HepG2 (cell line): Measurements from ENCODE around the gene MBLAC2. TPM values are rescaled to one million over a fixed set of nuclear protein-coding genes. Genes with fewer than 3 reads are reported as not detected.

Experiments used
- AGO1 ChIP-seq: fragments of 200-400 bp; formaldehyde crosslinking; IDR thresholded peaks from 2 replicates; pipeline ENCODE4 v1.6.1; 2017; ENCODE audit warnings: mild to moderate bottlenecking, low read depth, low read length, moderate library complexity; ENCODE audit not compliant: poor library complexity, severe bottlenecking
- BRD4 ChIP-seq: sonication (generic); formaldehyde crosslinking; IDR thresholded peaks from 2 replicates; pipeline ENCODE4 v1.4.0; 2020; ENCODE audit warnings: missing genetic modification reagents
- FIP1L1 ChIP-seq: fragments of 200-400 bp; formaldehyde crosslinking; IDR thresholded peaks from 2 replicates; pipeline ENCODE4 v1.6.1; 2018; ENCODE audit warnings: low read depth, mild to moderate bottlenecking, low read length, moderate library complexity, borderline replicate concordance; ENCODE audit not compliant: insufficient read depth
- KLF11 ChIP-seq: IDR thresholded peaks from 2 replicates; pipeline ENCODE4 v1.6.1; 2016; ENCODE audit warnings: missing compliant biosample characterization
- NFATC3 ChIP-seq: sonication (generic); formaldehyde crosslinking; IDR thresholded peaks from 2 replicates; pipeline ENCODE4 v1.5.1; 2020; ENCODE audit warnings: mild to moderate bottlenecking, missing genetic modification reagents
- NR2C2 ChIP-seq: sonication (generic); formaldehyde crosslinking; IDR thresholded peaks from 2 replicates; pipeline ENCODE4 v1.4.0; 2020; ENCODE audit warnings: missing genetic modification reagents, mild to moderate bottlenecking, moderate library complexity, borderline replicate concordance
- RFX1 ChIP-seq: fragments of 450-650 bp; IDR thresholded peaks from 2 replicates; pipeline ENCODE4 v1.6.1; 2017
- RXRB ChIP-seq: IDR thresholded peaks from 2 replicates; pipeline ENCODE4 v1.6.1; 2016; ENCODE audit warnings: borderline replicate concordance, missing genetic modification reagents, missing compliant biosample characterization
- SNAI1 ChIP-seq: sonication (generic); formaldehyde crosslinking; IDR thresholded peaks from 2 replicates; pipeline ENCODE4 v1.5.0; 2020; ENCODE audit warnings: mild to moderate bottlenecking, missing genetic modification reagents, borderline replicate concordance
- TGIF2 ChIP-seq: IDR thresholded peaks from 2 replicates; pipeline ENCODE4 v1.6.1; 2016; ENCODE audit warnings: control low read depth, missing compliant biosample characterization
- THRA ChIP-seq: sonication (generic); formaldehyde crosslinking; IDR thresholded peaks from 2 replicates; pipeline ENCODE4 v1.4.0; 2020; ENCODE audit warnings: missing genetic modification reagents, borderline replicate concordance
- TRIM24 ChIP-seq: sonication (generic); formaldehyde crosslinking; IDR thresholded peaks from 2 replicates; pipeline ENCODE4 v1.8.0; 2022; ENCODE audit warnings: mild to moderate bottlenecking, missing genetic modification reagents
- ZNF251 ChIP-seq: sonication (generic); formaldehyde crosslinking; IDR thresholded peaks from 2 replicates; pipeline ENCODE4 v1.9.0; 2021; ENCODE audit warnings: mild to moderate bottlenecking, missing genetic modification reagents
- ZNF431 ChIP-seq: sonication (generic); formaldehyde crosslinking; IDR thresholded peaks from 2 replicates; pipeline ENCODE4 v1.9.0; 2022; ENCODE audit warnings: missing genetic modification reagents, low read depth, mild to moderate bottlenecking, borderline replicate concordance
- ZNF572 ChIP-seq: sonication (generic); formaldehyde crosslinking; IDR thresholded peaks from 2 replicates; pipeline ENCODE4 v1.5.1; 2020; ENCODE audit warnings: mild to moderate bottlenecking, missing genetic modification reagents
- ZNF770 ChIP-seq: sonication (generic); formaldehyde crosslinking; IDR thresholded peaks from 2 replicates; pipeline ENCODE4 v1.5.0; 2020; ENCODE audit warnings: mild to moderate bottlenecking, missing genetic modification reagents
- ZNF775 ChIP-seq: sonication (generic); formaldehyde crosslinking; IDR thresholded peaks from 2 replicates; pipeline ENCODE4 v1.4.0; 2020; ENCODE audit warnings: missing genetic modification reagents, mild to moderate bottlenecking, moderate library complexity, borderline replicate concordance
- polyA plus RNA-seq, 8 experiments: library from polyadenylated mRNA; depleted of rRNA in 3 of 8; stranded (reverse) in 7 of 8; unstranded in 1 of 8; fragments of >200 nt; fragmentation: Illumina TruSeq in 4 of 8; extraction: Trizol in 4 of 8; gene quantifications; 2 replicates each; pipeline versions ENCODE4 v1.2.1 to v1.2.3, GENCODE V29; 2011 to 2016; ENCODE audit warnings: low read depth in 4 of 8, missing spikeins in 1 of 8, mixed read lengths in 1 of 8; ENCODE audit not compliant: insufficient read depth in 1 of 8
- total RNA-seq, 5 experiments: library from RNA; depleted of rRNA; stranded (reverse); fragments of >200 nt; fragmentation: Illumina TruSeq; extraction: Trizol; gene quantifications; 2 replicates each; pipeline ENCODE4 v1.2.3, GENCODE V29; 2016; ENCODE audit warnings: low read depth in 1 of 5
- TF ChIP-seq, protein P1 (sequence below): sonication (generic); formaldehyde crosslinking; IDR thresholded peaks from 2 replicates; pipeline ENCODE4 v1.4.0; 2020; ENCODE audit warnings: missing genetic modification reagents, mild to moderate bottlenecking, borderline replicate concordance
- TF ChIP-seq, protein P2 (sequence below): conservative IDR thresholded peaks from 2 replicates; pipeline ENCODE4 v1.6.1; 2018; ENCODE audit warnings: missing genetic modification reagents
- TF ChIP-seq, protein P3 (sequence below): sonication (generic); formaldehyde crosslinking; IDR thresholded peaks from 2 replicates; pipeline ENCODE4 v1.5.0; 2020; ENCODE audit warnings: missing genetic modification reagents

MBLAC2 gene
- total and polyA plus RNA-seq, 2 of the 13 experiments (the other 11 are each of a cell fraction or from before 2014, with no cell fraction given): 2.9 to 4.1 TPM

DNA sequence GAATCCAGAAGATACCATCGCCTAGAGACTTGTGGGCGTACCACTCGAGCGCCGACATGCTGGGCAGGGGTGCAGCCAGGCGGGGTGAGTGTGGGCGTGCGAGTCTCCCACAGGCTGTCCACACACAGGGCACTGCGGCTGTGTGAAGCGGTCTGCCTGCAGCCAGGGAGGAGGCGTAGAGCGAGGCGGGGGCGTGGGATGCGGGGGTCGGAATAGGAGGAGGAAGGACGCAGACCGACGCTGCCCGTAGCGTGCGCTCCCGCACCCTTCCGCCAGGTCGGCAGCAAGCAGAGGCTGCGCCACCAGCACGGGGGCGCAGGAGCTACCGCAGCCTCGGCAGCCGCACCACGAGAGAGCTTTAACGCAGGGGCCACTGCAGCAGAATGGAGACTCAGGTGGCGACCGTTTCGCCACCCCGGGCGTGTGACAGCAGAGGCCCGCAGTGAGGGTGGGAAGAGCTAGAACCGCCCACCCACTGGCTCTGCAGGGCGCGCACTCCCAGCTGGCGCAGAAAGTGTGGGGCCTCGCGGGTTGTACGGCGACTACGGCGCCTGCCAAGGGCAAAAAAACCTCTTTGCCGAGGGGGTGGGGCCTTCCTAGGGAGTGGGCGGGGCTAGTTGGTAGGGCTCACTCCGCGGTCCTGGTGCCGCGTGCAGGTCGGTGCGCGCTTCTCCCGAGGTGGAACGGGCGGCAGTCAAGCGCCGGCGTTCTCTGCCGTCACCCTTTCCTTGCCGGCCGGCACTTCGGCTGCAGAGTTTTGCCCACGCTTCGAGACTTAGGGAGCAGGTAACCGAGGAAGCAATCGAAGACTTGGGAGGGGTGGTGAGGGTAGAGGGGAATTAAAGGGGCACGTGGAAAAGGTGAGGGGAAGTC, at the start of gene MBLAC2, which contains the start of gene POLR3G (continued):
- TF ChIP-seq, protein P1, sequence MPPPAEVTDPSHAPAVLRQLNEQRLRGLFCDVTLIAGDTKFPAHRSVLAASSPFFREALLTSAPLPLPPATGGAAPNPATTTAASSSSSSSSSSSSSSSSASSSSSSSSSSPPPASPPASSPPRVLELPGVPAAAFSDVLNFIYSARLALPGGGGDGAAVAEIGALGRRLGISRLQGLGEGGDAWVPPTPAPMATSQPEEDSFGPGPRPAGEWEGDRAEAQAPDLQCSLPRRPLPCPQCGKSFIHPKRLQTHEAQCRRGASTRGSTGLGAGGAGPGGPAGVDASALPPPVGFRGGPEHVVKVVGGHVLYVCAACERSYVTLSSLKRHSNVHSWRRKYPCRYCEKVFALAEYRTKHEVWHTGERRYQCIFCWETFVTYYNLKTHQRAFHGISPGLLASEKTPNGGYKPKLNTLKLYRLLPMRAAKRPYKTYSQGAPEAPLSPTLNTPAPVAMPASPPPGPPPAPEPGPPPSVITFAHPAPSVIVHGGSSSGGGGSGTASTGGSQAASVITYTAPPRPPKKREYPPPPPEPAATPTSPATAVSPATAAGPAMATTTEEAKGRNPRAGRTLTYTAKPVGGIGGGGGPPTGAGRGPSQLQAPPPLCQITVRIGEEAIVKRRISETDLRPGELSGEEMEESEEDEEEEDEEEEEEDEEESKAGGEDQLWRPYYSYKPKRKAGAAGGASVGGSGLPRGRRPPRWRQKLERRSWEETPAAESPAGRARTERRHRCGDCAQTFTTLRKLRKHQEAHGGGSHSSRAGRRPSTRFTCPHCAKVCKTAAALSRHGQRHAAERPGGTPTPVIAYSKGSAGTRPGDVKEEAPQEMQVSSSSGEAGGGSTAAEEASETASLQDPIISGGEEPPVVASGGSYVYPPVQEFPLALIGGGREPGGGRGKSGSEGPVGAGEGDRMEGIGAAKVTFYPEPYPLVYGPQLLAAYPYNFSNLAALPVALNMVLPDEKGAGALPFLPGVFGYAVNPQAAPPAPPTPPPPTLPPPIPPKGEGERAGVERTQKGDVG (CRISPR knock-in tag): no peak
- TF ChIP-seq, protein P2, sequence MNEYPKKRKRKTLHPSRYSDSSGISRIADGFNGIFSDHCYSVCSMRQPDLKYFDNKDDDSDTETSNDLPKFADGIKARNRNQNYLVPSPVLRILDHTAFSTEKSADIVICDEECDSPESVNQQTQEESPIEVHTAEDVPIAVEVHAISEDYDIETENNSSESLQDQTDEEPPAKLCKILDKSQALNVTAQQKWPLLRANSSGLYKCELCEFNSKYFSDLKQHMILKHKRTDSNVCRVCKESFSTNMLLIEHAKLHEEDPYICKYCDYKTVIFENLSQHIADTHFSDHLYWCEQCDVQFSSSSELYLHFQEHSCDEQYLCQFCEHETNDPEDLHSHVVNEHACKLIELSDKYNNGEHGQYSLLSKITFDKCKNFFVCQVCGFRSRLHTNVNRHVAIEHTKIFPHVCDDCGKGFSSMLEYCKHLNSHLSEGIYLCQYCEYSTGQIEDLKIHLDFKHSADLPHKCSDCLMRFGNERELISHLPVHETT (CRISPR knock-in tag): no peak; the same call in none of the 2 replicates
- TF ChIP-seq TGIF2 (CRISPR knock-in tag) (peak; percentile 65), ZNF431 (peak; percentile 93), ZNF775 (no peak), NFATC3 (CRISPR knock-in tag) (peak; percentile 74; the same call in 1 of the 2 replicates), RXRB (CRISPR knock-in tag) (peak; percentile 62; the same call in 1 of the 2 replicates), RFX1 (no peak), THRA (CRISPR knock-in tag) (no peak), AGO1 (peak; percentile 62), NR2C2 (peak; percentile 51), FIP1L1 (no peak), ZNF770 (CRISPR knock-in tag) (no peak; the same call in 1 of the 2 replicates), KLF11 (no peak), TRIM24 (no peak), SNAI1 (peak; percentile 99), BRD4 (peak; percentile 12; the same call in 1 of the 2 replicates), ZNF251 (CRISPR knock-in tag) (no peak), ZNF572 (CRISPR knock-in tag) (no peak)
- TF ChIP-seq, protein P3, sequence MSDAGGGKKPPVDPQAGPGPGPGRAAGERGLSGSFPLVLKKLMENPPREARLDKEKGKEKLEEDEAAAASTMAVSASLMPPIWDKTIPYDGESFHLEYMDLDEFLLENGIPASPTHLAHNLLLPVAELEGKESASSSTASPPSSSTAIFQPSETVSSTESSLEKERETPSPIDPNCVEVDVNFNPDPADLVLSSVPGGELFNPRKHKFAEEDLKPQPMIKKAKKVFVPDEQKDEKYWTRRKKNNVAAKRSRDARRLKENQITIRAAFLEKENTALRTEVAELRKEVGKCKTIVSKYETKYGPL: no peak
